Stimulated activated CD4-positive, alpha-beta T cell treated with anti-CD3 and anti-CD28 coated beads, Interleukin-1b, Interleukin-23, amount 100 ng/mL, for 4 hours (primary cell): Measurements from ENCODE around the gene FFAR4.

Experiments
- DNase-seq, 2 donors: peaks; one replicate each; pipeline ENCODE4 v3.0.0-alpha.2; 2020; ENCODE audit warnings: low read depth in 2 of 2

Gene FFAR4

GRCh38 chr10:93599778-93600177 is 33.3 kb downstream of the FFAR4 start:
- DNase-seq: no peak

DNA sequence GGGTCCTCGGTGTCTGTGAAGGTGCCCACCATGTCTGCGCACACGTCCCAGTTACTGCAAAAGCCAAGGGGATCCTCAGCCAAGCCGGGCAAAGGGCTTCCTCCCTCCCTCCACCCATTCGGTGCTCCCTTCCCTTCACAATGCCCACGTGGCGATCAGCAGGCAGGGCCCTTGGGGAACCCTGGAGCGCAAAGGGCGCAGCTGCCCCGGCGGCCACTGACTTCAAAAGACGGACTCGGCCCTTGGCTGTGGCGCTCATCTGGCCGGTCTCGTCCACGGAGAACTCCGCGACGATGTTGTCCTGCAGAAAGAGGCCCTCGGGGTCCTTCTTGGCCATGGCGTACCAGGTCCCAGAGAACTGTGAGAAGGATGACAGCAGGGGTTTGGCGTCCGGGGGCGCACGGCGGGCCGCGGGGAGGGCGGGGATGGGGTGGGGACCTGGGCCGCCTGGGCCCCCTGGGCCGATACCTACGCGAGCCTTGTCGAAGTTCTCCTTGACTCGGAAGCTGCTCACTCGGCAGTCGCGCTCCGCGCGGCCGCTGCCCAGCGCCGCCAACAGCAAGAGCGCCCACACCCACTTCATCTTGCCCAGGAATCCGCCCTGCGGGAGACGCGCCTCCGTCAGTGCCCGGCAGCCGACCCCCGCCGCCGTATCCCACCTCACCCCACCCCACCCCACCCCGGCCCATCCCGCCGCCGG is 34.1 kb downstream of the FFAR4 start:
- DNase-seq: no peak

- DNase-seq: no peak
Observed at GRCh38 chr10:93601146-93601773, 34.8 kb downstream of the FFAR4 start, which contains the start of gene RBP4. Gene RBP4 (minus strand): TSS chr10:93601235. CDS start chr10:93601028, 207 bp downstream.

GRCh38 chr10:93601774-93602162 is 35.3 kb downstream of the FFAR4 start:
- no peak for DNase-seq

- DNase-seq: no peak
Observed at GRCh38 chr10:93603023-93603422, 36.6 kb downstream of the FFAR4 start.

GRCh38 chr10:93604146-93604545 is 37.7 kb downstream of the FFAR4 start:
- no peak for DNase-seq

- no peak for DNase-seq
Observed at GRCh38 chr10:93608421-93608820, 42.0 kb downstream of the FFAR4 start.

DNA sequence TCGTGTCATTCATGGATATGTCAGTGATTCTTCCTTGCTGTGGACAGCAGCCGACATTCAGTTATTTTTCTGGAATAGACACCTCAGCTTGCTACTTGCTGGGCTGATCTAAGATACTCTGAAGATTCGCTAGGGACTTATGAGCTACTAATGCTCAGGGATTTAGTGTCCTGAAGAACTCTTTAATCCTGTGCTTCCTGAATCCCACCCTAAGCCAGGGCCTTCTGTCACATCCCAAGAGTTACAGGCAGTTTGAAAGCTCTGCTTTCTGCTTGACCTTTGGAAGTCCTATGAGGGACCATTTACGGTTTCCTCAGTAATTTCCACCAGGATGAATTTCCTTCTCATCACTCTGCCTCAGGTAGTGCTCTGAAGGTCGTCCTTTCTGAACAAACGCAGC is 45.8 kb downstream of the FFAR4 start, which contains the start of gene PDE6C:
PDE6C (plus strand) TSS at position 227 of the 400 bp plus-strand sequence. CDS start 189 bp downstream, outside the sequence.
- DNase-seq: no peak

DNA sequence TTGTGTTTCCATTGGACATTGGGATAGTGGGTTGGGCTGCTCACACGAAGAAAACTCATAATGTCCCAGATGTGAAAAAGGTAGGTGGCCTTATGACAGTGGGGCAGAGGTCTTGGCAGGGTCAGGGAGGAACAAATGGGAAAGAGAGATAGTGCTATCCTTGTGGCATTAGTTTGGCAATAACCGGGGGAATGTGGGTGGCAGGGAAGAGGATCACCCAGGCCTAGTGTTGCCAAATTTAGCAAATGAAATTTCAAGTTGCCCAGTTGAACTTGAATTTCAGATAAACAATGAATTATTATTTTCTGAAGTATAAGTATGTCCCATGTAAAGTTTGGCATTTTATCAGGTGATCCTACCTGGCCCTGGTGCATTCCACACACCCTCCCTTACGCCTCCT is 46.7 kb downstream of the FFAR4 start:
- no peak for DNase-seq

GRCh38 chr10:93614101-93614825 is 47.8 kb downstream of the FFAR4 start:
- DNase-seq: no peak

GRCh38 chr10:93615576-93616235 is 49.2 kb downstream of the FFAR4 start:
- no peak for DNase-seq

GRCh38 chr10:93620925-93621324 is 54.5 kb downstream of the FFAR4 start:
- no peak for DNase-seq

DNA sequence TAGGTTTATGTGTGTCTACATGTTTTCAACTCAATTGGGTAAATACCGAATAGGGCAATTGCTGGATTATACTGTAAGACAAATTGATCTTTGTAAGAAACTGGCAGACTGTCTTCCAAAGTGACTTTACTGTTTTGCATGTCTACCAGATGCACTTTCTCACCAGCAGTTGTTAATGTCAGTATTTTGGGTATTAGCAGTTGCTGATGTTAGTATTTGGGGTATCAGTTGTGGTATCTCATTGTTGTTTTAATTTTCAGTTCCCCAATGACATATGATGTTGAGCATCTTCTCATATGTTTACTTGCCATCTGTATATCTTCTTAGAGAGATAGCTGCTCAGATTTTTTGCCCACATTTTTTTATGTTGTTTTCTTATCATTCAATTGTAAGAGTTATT is 56.5 kb downstream of the FFAR4 start:
- DNase-seq: no peak

DNA sequence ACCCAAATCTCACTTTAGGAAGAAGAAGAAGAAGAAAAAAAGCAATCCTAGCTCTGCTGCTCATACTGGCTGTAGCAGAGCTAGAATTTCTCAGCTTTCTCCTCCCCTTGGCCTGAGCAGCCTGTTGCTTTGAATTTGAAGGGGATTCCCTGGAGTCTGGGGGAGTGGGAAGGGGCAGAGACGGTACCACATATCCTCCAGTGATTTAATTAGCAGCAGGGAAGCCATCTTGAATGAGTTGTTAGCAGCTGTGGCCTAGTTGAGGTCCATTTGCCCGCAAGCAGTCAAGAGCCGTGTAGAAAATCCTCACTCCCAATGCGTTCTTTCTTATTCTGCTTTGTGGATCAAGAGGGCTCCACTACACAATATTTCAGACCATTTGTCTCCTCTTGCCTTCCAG is 62.4 kb downstream of the FFAR4 start:
- DNase-seq: no peak

DNA sequence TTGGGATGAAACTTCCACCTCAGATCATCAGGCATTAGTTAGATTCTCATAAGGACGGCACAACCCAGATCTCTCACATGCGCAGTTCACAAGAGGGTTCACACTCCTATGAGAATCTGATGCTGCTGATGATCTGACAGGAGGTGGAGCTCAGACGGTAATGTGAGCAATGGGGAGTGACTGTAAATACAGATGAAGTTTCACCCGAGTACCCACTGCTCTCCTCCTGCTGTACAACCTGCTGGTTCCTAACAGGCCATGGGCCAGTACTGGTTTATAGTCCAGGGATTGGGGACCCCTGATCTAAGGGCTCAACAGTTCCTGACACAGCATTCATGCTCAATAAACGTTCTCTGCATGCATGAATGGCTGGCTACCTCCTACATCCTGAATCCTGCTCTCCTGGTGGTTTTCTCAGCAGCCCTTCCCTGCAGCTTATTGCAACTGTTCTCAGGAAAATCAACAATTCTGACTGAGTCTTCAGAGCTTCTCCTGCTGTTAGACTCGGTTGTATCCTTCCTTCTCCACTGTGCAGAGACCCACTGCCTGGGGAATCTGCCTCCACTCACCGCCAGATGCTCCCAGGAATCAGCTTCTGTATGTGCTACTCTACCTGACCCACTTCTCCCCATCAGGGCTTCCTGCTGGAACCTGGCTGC is 63.3 kb downstream of the FFAR4 start:
- no peak for DNase-seq

DNA sequence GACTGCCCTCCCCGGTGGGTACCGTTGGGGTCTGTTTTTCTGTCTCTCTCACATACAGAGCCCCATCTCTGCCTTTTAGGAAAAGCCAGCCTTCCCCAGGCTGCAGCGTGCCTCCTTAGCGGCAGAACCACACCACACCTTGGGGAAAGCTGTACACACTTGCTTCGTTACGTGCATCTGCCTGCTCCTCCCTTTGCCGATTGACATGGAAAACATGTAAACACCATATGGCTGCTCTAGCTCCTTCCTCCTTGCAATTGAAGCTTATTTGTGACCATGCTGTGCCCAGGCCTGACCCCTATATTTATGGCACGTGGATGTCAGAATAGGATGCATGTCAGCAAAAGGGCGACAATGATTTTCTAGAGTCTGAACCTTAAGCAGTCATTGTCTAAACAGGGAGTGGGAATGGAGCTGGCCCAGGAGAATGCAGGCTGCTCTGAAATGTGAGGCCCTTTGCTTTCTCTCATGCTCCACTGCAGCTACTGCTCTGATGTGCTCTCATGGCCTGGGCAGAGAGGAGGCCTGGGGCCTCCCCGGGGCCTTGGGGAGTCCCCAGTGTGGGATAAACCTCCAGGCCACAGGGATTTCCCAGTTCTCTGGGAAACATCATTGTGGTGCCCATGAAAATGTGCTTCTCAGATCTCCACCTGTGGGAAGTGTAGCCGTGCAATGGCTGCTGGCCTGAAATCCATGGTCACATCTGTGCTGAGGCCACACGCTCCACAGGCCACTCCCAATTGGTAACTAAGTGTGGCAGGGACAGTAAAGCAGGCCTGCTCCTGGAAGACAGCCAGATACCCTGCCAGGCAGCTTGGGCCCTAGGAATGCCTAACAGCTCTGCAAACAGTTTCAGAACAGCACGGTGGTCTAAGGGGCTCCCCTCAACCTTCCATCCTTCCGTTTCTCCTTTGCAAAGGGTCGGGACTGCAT is 64.4 kb downstream of the FFAR4 start:
- no peak for DNase-seq
